Prostate gland (tissue), 2 donors: ENCODE results near the gene RADIL. TPM values are rescaled to one million over a fixed set of nuclear protein-coding genes. Genes with fewer than 3 reads are reported as not detected.

Source experiments
- DNase-seq: peaks from one replicate; pipeline ENCODE4 v3.0.0-alpha.2; 2019; ENCODE audit warnings: low spot score
- H3K27ac ChIP-seq, 2 donors: fragments of 200-600 bp; sonication (generic); 2 replicates each; pipeline ENCODE4 v1.5.1; 2017 to 2019
- H3K27me3 ChIP-seq: fragments of 200-600 bp; sonication (generic); replicated peaks from 2 replicates; pipeline ENCODE4 v1.5.1; 2019; ENCODE audit not compliant: insufficient read depth
- H3K36me3 ChIP-seq, 2 donors: fragments of 200-600 bp; sonication (generic); 1 replicate in 1 of 2; 2 replicates in 1 of 2; pipeline versions ENCODE4 v1.5.1 to v1.8.1; 2017 to 2019
- H3K4me1 ChIP-seq: fragments of 200-600 bp; sonication (generic); replicated peaks from 2 replicates; pipeline ENCODE4 v1.5.1; 2019
- H3K4me3 ChIP-seq, 2 donors: fragments of 200-600 bp; sonication (generic); 2 replicates each; pipeline ENCODE4 v1.5.1; 2017 to 2019
- H3K9me3 ChIP-seq: fragments of 200-600 bp; sonication (generic); 2 replicates; pipeline ENCODE4 v1.5.1; 2017
- POLR2A ChIP-seq: fragments of 450-650 bp; IDR thresholded peaks from one replicate; pipeline ENCODE4 v1.6.1; 2016; ENCODE audit warnings: antibody characterized with exemption, mild to moderate bottlenecking
- POLR2AphosphoS5 ChIP-seq: sonication (generic); formaldehyde crosslinking; IDR thresholded peaks from one replicate; pipeline ENCODE4 v1.6.1; 2017; ENCODE audit warnings: antibody characterized with exemption
- WGBS: methylation state at CpG from one replicate; pipeline ENCODE4 v1.1.5; 2018; 5-methylcytosine and 5-hydroxymethylcytosine counted together
- intact Hi-C: fragments of 100-400 bp; cut with DNase I; formaldehyde crosslinking; loops from one replicate; pipeline ENCODE4 v1.14.2; 2022
- total RNA-seq, 2 donors: library from RNA; depleted of rRNA; stranded (reverse); fragments of >200 nt; gene quantifications; one replicate each; pipeline ENCODE4 v1.1.0, GENCODE V29; 2016
- TF ChIP-seq, protein P1 (sequence below), 4 experiments: fragments of 200-600 bp in 2 of 4; fragments of 450-650 bp in 2 of 4; sonication (generic) in 2 of 4; IDR thresholded peaks; 1 replicate in 3 of 4; 2 replicates in 1 of 4; pipeline ENCODE4 v1.5.1; 2016 to 2019; ENCODE audit warnings: antibody characterized with exemption in 4 of 4, mild to moderate bottlenecking in 2 of 4, moderate library complexity in 2 of 4

Gene RADIL
- total RNA-seq, 2 donors from 2014 or later, result 1.8 to 12.0 TPM

- Histone ChIP-seq H3K4me3 (no peak overlapping the region), H3K4me1 (no peaks in the 10 kb centered on the region), H3K27me3 (no peaks in the 10 kb centered on the region), H3K9me3 (no peaks in the 10 kb centered on the region), H3K27ac (no peak overlapping the region), H3K36me3 (no peaks in the 10 kb centered on the region)
- TF ChIP-seq, protein P1, sequence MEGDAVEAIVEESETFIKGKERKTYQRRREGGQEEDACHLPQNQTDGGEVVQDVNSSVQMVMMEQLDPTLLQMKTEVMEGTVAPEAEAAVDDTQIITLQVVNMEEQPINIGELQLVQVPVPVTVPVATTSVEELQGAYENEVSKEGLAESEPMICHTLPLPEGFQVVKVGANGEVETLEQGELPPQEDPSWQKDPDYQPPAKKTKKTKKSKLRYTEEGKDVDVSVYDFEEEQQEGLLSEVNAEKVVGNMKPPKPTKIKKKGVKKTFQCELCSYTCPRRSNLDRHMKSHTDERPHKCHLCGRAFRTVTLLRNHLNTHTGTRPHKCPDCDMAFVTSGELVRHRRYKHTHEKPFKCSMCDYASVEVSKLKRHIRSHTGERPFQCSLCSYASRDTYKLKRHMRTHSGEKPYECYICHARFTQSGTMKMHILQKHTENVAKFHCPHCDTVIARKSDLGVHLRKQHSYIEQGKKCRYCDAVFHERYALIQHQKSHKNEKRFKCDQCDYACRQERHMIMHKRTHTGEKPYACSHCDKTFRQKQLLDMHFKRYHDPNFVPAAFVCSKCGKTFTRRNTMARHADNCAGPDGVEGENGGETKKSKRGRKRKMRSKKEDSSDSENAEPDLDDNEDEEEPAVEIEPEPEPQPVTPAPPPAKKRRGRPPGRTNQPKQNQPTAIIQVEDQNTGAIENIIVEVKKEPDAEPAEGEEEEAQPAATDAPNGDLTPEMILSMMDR (IDR thresholded peaks at IDR 0.05), result no peak
- TF ChIP-seq POLR2A (no peak), POLR2AphosphoS5 (no peak)
- WGBS, result 68% methylated on average over 37 of the region's 39 CpGs
- intact Hi-C loops, result loop anchor here (5.0 kb wide), 1 partner anchor 83 kb away; the partner anchor contains the start of gene RADIL
- no peak for DNase-seq
Observed at GRCh38 chr7:4799508-4800268, 83.8 kb downstream of the RADIL start.

DNA sequence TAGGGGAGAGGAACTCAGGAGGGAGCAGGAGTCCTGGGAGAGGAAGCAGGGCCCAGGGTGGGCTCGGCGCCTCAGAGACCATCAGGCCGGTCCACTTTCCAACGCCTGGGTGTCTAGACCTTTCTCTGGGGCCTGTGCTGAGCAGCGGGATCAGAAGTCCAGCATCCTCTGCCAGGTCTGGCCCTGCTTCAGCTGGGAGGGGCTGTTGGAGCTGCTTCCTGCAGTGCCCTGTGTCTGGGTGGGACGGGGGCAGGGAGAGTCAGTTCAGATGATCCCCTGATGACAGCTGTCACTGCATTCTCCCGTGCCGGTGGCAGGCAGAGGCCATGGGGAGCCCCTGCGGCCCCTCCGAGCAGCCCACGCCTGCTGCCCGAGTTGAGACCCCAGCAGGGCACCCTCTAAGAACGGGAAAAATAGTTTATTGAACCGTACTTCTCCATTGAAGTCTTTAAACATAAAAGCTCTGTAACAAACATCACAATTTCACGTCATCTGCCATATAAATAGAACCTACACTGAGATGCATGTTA, 84.7 kb downstream of the RADIL start:
- 88% methylated on average over 15 of the region's 15 CpGs for WGBS
- no peak for DNase-seq
- H3K27me3 ChIP-seq, result no peaks in the 10 kb centered on the region
- TF ChIP-seq POLR2AphosphoS5, result no peak
- TF ChIP-seq, protein P1 (IDR thresholded peaks at IDR 0.05), result no peak
- no peak for TF ChIP-seq POLR2A
- intact Hi-C loops, result loop anchor here (5.0 kb wide), 1 partner anchor 84 kb away; the partner anchor contains the start of gene RADIL
- no peak overlapping the region for H3K4me3 ChIP-seq
- no peaks in the 10 kb centered on the region for H3K9me3 ChIP-seq
- no peaks in the 10 kb centered on the region for H3K36me3 ChIP-seq
- no peaks in the 10 kb centered on the region for H3K4me1 ChIP-seq
- H3K27ac ChIP-seq, result no peak overlapping the region

DNA sequence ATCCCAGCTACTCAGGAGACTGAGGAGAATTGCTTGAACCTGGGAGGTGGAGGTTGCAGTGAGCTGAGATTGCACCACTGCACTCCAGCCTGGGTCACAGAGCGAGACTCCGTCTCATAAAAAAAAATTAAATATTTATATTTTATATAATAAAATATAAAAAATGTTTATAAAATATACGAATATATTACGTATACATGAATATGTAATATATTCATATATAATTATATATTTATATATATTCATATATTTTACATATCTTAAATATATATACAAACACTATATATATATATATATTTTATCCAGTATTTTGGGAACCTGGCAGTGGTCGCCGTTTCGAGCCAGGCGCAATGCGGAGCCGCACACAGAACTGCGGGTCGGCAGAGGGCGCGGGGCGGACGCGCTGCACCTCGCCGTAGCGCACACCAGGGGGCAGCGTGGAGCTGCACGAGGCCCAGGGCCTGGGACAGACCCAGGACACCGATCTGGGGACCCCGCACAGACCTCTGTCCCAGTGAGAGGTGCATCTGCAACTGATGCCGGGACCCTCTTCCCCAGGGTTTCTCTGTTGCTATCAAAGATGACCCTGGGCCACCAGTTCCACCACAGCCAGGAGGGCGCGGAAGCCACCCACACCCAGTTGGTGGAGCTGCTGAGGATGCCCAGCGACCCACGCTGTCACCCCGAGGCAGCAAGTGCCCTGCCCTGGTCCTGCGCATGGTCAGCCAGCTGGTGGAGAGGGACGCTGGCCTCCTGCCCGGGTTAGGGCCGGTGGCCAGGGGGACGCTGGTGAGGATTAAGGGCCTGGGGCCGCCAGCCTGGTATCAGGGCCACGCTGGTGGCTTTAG, 85.4 kb downstream of the RADIL start:
- WGBS, result 43% methylated on average over 37 of the region's 37 CpGs
- Histone ChIP-seq H3K4me3 (no peak overlapping the region), H3K36me3 (no peaks in the 10 kb centered on the region), H3K9me3 (no peaks in the 10 kb centered on the region), H3K27me3 (no peaks in the 10 kb centered on the region), H3K4me1 (no peaks in the 10 kb centered on the region), H3K27ac (no peak overlapping the region)
- DNase-seq, result no peak
- TF ChIP-seq, protein P1 (IDR thresholded peaks at IDR 0.05), result peak; percentile 26 to 68 (median 58)
- TF ChIP-seq POLR2A (no peak), POLR2AphosphoS5 (no peak)
- intact Hi-C loops, result loop anchor here (2.0 to 5.0 kb wide), 2 partner anchors 84 to 287 kb away; partner anchors contain the start of gene RADIL

DNA sequence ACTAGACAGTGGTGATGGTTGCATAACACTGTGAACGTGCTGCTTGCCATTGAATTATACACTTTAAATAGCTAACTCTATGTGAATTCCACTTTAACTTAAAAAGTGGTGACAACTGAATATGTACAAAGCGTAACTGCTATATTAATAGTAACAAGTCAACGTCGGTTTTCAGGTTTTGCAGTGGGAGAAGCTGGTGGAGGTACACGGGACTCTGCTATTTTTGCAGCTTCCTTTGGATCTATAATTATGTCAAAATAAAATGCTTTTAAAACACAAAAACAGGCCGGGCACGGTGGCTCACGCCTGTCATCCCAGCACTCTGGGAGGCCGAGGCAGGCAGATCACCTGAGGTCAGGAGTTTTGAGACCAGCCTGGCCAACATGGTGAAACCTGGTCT, 87.1 kb downstream of the RADIL start:
- intact Hi-C loops, result loop anchor here (2.0 to 5.0 kb wide), 2 partner anchors 86 to 288 kb away; partner anchors contain the start of gene RADIL

More for the DNA sequence above, 87.1 kb downstream of the RADIL start:
- Histone ChIP-seq H3K4me1 (no peaks in the 10 kb centered on the region), H3K27me3 (no peaks in the 10 kb centered on the region), H3K36me3 (no peaks in the 10 kb centered on the region), H3K27ac (no peak overlapping the region), H3K9me3 (no peaks in the 10 kb centered on the region), H3K4me3 (no peak overlapping the region)
- WGBS, result 85% methylated on average over 9 of the region's 9 CpGs
- no peak for DNase-seq
- TF ChIP-seq, protein P1 (IDR thresholded peaks at IDR 0.05), result no peak
- TF ChIP-seq POLR2A, result no peak
- no peak for TF ChIP-seq POLR2AphosphoS5
